Heart right ventricle (tissue), 16 donors: Measurements from ENCODE around the gene TPSAB1. TPM values are rescaled to one million over a fixed set of nuclear protein-coding genes. Genes with fewer than 3 reads are reported as not detected.
"Not testable (repeated sequence)": the region's sequence is repeated elsewhere in the genome, so short reads cannot be mapped to it uniquely, and the experiment has no call there.

Source experiments
- ATAC-seq, 8 donors: fragments of 200-7000 bp; cut with Tn5 transposase; one replicate each; pipeline ENCODE4 v1.9.1; 2020; ENCODE audit warnings: mild to moderate bottlenecking in 8 of 8, moderate library complexity in 8 of 8, moderate number of reproducible peaks in 1 of 8
- DNase-seq, 2 donors: peaks; one replicate each; pipeline ENCODE4 v3.0.0-alpha.2; 2020
- H3K27ac ChIP-seq, 10 donors: fragments of 200-600 bp; sonication (generic) in 2 of 10; one replicate each; pipeline versions ENCODE4 v1.5.0 to v1.8.0; 2020 to 2022; ENCODE audit warnings: mild to moderate bottlenecking in 3 of 10
- H3K27me3 ChIP-seq, 7 donors: fragments of 200-600 bp; one replicate each; pipeline ENCODE4 v1.8.0; 2021 to 2022; ENCODE audit warnings: mild to moderate bottlenecking in 2 of 7
- H3K36me3 ChIP-seq, 9 donors: fragments of 200-600 bp; sonication (generic) in 1 of 9; one replicate each; pipeline versions ENCODE4 v1.5.0 to v1.8.0; 2020 to 2022; ENCODE audit warnings: mild to moderate bottlenecking in 2 of 9
- H3K4me1 ChIP-seq, 9 donors: fragments of 200-600 bp; sonication (generic) in 1 of 9; one replicate each; pipeline versions ENCODE4 v1.5.0 to v1.8.0; 2020 to 2022; ENCODE audit warnings: mild to moderate bottlenecking in 4 of 9
- H3K4me3 ChIP-seq, 10 donors: fragments of 200-600 bp; sonication (generic) in 2 of 10; one replicate each; pipeline versions ENCODE4 v1.5.0 to v1.8.0; 2020 to 2022; ENCODE audit warnings: mild to moderate bottlenecking in 7 of 10, moderate library complexity in 2 of 10
- H3K9me3 ChIP-seq, 11 donors: fragments of 200-600 bp in 10 of 11; sonication (generic) in 2 of 11; one replicate each; pipeline versions ENCODE4 v1.5.0 to v1.8.0; 2013 to 2022; ENCODE audit warnings: mild to moderate bottlenecking in 2 of 11, control low read depth in 1 of 11, moderate library complexity in 1 of 11
- WGBS, 2 donors: extraction: QIAGEN DNeasy Blood & Tissue Kit; methylation state at CpG; one replicate each; pipeline ENCODE4 v1.1.7; 2013; ENCODE audit warnings: inconsistent platforms in 1 of 2; 5-methylcytosine and 5-hydroxymethylcytosine counted together
- intact Hi-C, 10 donors: fragments of 100-400 bp; cut with DNase I; formaldehyde crosslinking; loops; one replicate each; pipeline versions ENCODE4 v1.11.1 to v1.14.2; 2022
- polyA plus RNA-seq, 2 donors: library from polyadenylated mRNA; stranded (reverse); fragments of 200-250 nt; gene quantifications; one replicate each; pipeline ENCODE4 v1.2.3, GENCODE V29; 2013
- total RNA-seq, 10 donors: library from RNA; stranded (reverse); fragmentation: NEBNext Ultra II Directional in 3 of 10; extraction: Animal tissue kit (Norgen Biotek cat#: 25700) in 3 of 10; gene quantifications; one replicate each; pipeline versions ENCODE4 v1.2.1 to v1.2.4, GENCODE V29; 2021 to 2023
- TF ChIP-seq, protein P1 (sequence below), 9 donors: fragments of 200-600 bp; sonication (generic) in 2 of 9; IDR thresholded peaks; one replicate each; pipeline versions ENCODE4 v1.5.0 to v1.8.0; 2021 to 2022; ENCODE audit warnings: antibody characterized with exemption in 9 of 9, mild to moderate bottlenecking in 5 of 9, moderate library complexity in 1 of 9
- donor health status: Arrhythmogenic right ventricular cardiomyopathy.
- donor health status: ischemic (EF 13 %, LVEDD 7.1; RV severe dilation, severe dysfunction).
- donor health status: healthy with polysubstance abuse.
- donor health status: DM: no; HTN: yes; CAD: no.
- donor health status: DM: no; HTN: no; CAD: no.
- donor health status: ischemic (EF 25% LVEDD 6.9; RV normal size, moderate dysfunction).
- donor health status: ischemic (EF 25% LVEDD 5.7; RV mildly dilated, moderate dysfunction).
- donor health status: healthy.
- donor health status: DM: yes; HTN: yes; CAD: no.
- donor health status: Ischemic cardiomyopathy.
- donor health status: ischemic (EF 35%, LVEDD 5.7; RV mildly dilated, moderate dysfunction).
- donor health status: nonischemic (EF 11% LVEDD 7.7; RV severe dilation, severe dysfunction).
- donor health status: DM: yes; HTN: yes; CAD: no.
- donor health status: PGD.
- donor health status: ischemic (EF 29% LVEDD 5.4; RV normal size, mild dysfunction).
- donor health status: nonischemic (EF 23%, LVEDD 6.1; RV moderate dilation, normal function).

Gene TPSAB1
- total and polyA plus RNA-seq, 12 donors: 0.53 to 11.4 (median 2.2) TPM

DNA sequence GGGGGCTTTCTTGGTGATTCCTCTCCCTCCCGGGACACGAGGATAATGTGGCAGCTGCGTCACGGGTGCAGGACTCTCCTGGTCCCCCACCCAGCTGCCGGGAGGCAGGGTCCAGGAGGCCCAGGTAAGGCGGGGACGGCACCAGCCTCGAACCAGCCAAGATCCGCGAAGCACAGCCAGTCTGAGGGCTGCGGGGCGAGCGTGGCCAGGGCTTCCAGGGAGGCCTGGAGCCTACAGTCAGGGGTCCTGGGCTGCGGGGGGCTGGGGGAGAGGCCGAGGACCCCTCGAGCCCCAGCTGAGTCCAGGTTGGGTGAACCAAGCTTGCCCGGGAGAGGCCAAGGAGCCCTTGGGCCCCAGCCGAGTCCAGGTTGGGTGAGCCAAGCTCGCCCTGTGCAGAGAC, 25.3 kb downstream of the TPSAB1 start:
- H3K27ac ChIP-seq: no peak overlapping the region
- peaks cover 4 to 42% (median 25%) of the 10 kb centered on the region in 7 donors for H3K27me3 ChIP-seq
- H3K36me3 ChIP-seq: no peaks in the 10 kb centered on the region
- H3K4me3 ChIP-seq: no peak overlapping the region
- intact Hi-C loops: no loop called here
- H3K9me3 ChIP-seq: no peaks in the 10 kb centered on the region
- ATAC-seq (no peak), DNase-seq (no peak)
- no peaks in the 10 kb centered on the region for H3K4me1 ChIP-seq
- TF ChIP-seq, protein P1, sequence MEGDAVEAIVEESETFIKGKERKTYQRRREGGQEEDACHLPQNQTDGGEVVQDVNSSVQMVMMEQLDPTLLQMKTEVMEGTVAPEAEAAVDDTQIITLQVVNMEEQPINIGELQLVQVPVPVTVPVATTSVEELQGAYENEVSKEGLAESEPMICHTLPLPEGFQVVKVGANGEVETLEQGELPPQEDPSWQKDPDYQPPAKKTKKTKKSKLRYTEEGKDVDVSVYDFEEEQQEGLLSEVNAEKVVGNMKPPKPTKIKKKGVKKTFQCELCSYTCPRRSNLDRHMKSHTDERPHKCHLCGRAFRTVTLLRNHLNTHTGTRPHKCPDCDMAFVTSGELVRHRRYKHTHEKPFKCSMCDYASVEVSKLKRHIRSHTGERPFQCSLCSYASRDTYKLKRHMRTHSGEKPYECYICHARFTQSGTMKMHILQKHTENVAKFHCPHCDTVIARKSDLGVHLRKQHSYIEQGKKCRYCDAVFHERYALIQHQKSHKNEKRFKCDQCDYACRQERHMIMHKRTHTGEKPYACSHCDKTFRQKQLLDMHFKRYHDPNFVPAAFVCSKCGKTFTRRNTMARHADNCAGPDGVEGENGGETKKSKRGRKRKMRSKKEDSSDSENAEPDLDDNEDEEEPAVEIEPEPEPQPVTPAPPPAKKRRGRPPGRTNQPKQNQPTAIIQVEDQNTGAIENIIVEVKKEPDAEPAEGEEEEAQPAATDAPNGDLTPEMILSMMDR (IDR thresholded peaks at IDR 0.05): no peak
- WGBS, 2 donors: 90 to 91% methylated on average over 19 of the region's 19 CpGs

DNA sequence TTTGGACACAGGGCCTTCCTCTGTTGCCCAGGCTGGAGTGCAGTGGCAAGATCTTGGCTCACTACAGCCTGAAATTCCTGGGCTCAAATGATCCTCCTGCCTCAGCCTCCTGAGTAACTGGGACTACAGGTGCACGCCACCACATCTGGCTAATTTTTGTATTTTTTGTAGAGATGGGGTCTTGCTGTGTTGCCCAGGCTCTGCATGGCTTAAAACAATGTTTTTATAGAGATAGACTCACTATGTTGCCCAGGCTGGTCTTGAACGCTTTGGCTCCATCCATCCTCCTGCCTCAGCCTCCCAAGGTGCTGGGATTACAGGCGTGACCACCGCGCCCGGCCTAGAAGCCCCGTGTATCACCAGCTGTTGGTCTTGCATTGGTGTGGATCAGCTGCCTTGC, 28.9 kb downstream of the TPSAB1 start:
- DNase-seq, intact Hi-C loops, H3K36me3 ChIP-seq: not testable (repeated sequence)

DNA sequence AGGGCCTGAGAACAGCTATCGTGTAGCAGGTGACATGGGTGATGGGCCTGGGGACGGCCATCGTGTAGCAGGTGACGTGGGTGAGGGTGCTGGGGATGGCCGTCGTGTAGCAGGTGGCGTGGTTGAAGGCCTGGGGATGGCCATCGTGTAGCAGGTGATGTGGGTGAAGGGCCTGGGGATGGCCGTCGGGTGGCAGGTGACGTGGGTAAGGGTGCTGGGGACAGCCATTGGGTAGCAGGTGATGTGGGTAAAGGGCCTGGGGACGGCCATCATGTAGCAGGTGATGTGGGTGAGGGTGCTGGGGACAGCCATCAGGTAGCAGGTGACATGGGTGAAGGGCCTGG, 30.8 kb downstream of the TPSAB1 start:
- WGBS, 2 donors: 74 to 78% methylated on average over 12 of the region's 12 CpGs

More for the DNA sequence above, 28.9 kb downstream of the TPSAB1 start:
- peaks cover 0 to 14% (median 0%) of the 10 kb centered on the region in 7 donors for H3K27me3 ChIP-seq
- not testable (repeated sequence) for H3K9me3 ChIP-seq, H3K4me1 ChIP-seq, H3K4me3 ChIP-seq, ATAC-seq, H3K27ac ChIP-seq
- WGBS, 2 donors: 93 to 96% methylated on average over 7 of the region's 7 CpGs

DNA sequence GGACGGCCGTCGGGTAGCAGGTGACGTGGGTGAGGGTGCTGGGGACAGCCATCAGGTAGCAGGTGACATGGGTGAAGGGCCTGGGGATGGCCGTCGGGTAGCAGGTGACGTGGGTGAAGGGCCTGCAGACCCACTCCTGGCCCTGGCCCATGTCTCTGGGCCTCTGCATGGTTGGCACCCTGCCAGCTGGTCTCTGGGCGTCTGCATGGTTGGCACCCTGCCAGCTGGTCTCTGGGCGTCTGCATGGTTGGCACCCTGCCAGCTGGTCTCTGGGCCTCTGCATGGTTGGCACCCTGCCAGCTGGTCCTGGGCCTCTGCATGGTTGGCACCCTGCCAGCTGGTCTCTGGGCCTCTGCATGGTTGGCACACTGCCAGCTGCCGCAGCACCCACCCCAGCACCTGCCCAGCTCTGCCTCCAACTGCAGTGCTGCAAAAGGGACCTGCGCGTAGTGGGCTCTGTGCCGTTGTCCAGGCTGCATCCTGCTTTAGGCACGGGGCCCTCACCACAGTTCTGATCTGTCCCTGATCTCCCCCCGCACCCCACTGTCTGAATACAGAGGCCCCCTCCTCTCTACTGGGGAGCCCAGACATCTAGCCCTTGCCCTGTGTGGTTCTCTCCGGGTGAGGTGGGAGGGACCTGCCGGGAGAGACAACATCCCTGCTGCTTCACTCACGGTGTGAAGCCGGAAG, 31.4 kb downstream of the TPSAB1 start:
- H3K4me1 ChIP-seq, H3K36me3 ChIP-seq, intact Hi-C loops, H3K9me3 ChIP-seq, H3K4me3 ChIP-seq, H3K27ac ChIP-seq: not testable (repeated sequence)
- ATAC-seq (peak in 6 of 8 donors; percentile 19 to 75 (median 62)), DNase-seq (peak; percentile 13 to 45)
- 14 to 15% methylated on average over 19 of the region's 19 CpGs for WGBS, 2 donors
- H3K27me3 ChIP-seq: peaks cover 0 to 23% (median 11%) of the 10 kb centered on the region in 7 donors

More for the DNA sequence above, 30.8 kb downstream of the TPSAB1 start:
- Histone ChIP-seq H3K4me3 (no peak overlapping the region), H3K9me3 (no peaks in the 10 kb centered on the region), H3K27me3 (peaks cover 0 to 19% (median 7%) of the 10 kb centered on the region in 7 donors), H3K4me1 (peaks cover 0 to 7% (median 3%) of the 10 kb centered on the region in 9 donors), H3K36me3 (no peaks in the 10 kb centered on the region), H3K27ac (no peak overlapping the region)
- TF ChIP-seq, protein P1 (IDR thresholded peaks at IDR 0.05): no peak
- ATAC-seq (no peak), DNase-seq (no peak)
- intact Hi-C loops: no loop called here

DNA sequence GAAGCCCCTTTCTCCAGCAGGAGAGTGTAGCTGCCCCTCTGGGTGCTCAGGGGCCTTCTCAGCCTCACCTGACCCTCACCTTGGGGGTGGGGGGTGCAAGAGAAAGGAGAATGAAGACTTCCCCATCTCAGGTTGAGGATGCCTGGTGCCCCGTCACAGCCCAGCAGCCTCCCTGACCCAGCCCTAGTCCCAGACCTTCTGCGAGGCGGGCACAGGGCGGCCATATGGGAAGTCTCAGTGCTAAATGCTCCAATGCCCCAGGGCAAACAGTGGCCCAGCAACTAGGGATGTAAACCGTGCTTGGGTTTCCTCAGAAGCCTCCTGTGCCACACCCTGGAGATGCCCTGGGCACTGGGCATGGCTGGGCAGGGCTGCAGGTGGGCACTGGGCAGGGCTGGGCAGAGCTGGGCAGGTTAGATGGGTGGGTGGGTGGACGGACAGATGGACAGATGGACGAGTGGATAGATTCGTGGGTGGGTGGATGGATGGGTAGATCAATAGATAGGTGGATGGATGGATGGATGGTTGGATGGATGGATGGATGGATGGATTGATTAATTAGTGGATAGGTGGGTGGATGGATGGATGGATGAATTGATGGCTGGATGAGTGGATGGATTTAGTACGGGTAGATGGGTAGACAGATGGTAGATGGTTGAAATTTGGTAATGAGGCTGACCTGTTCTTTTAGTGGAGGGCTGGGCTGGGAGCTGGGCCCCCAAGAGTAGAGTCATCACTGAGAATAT, 32.1 kb downstream of the TPSAB1 start:
- WGBS, 2 donors: 74 to 75% methylated on average over 9 of the region's 9 CpGs
- no peak for DNase-seq
- no peak for ATAC-seq
- Histone ChIP-seq H3K27ac (no peak overlapping the region), H3K9me3 (no peaks in the 10 kb centered on the region), H3K36me3 (no peaks in the 10 kb centered on the region), H3K27me3 (peaks cover 0 to 29% (median 17%) of the 10 kb centered on the region in 7 donors), H3K4me3 (no peak overlapping the region), H3K4me1 (peaks cover 0 to 7% (median 3%) of the 10 kb centered on the region in 9 donors)
- TF ChIP-seq, protein P1 (IDR thresholded peaks at IDR 0.05): no peak
- intact Hi-C loops: no loop called here
